CD4-positive, alpha-beta T cell treated with Interferon alpha-2 for 1 hour (primary cell): ENCODE results near the gene WNK4.

Experiments
- DNase-seq, 2 donors: peaks; one replicate each; pipeline ENCODE4 v3.0.0-alpha.2; 2020 to 2022

Gene WNK4

GRCh38 chr17:42841975-42842685 is 61.7 kb downstream of the WNK4 start:
- no peak for DNase-seq

- peak; percentile 14 to 31 for DNase-seq
These were observed 63.0 kb downstream of the WNK4 start for GRCh38 chr17:42843358-42843934.

- no peak for DNase-seq
These were observed 63.9 kb downstream of the WNK4 start, which contains the start of gene AOC2 for GRCh38 chr17:42844271-42844670. Gene AOC2, plus strand, starts transcription at chr17:42844580. Its CDS starts 47 bp downstream, at chr17:42844627.

- no peak for DNase-seq
These were observed 64.5 kb downstream of the WNK4 start for GRCh38 chr17:42844761-42845555.

GRCh38 chr17:42845556-42845917 is 65.1 kb downstream of the WNK4 start:
- no peak for DNase-seq

- no peak for DNase-seq
These were observed 65.6 kb downstream of the WNK4 start for GRCh38 chr17:42845918-42846593.
